Lower leg skin (tissue), 3 donors: ENCODE measurements around the gene SLC2A11.

Experiments used
- POLR2A ChIP-seq, 2 donors: fragments of 450-650 bp; IDR thresholded peaks; one replicate each; pipeline ENCODE4 v1.6.1; 2016 to 2017; ENCODE audit warnings: antibody characterized with exemption in 2 of 2, mild to moderate bottlenecking in 1 of 2, moderate library complexity in 1 of 2
- TF ChIP-seq, protein P1 (sequence below), 3 donors: fragments of 450-650 bp; IDR thresholded peaks; one replicate each; pipeline ENCODE4 v1.5.1; 2016; ENCODE audit warnings: antibody characterized with exemption in 3 of 3, mild to moderate bottlenecking in 3 of 3, moderate library complexity in 2 of 3

DNA sequence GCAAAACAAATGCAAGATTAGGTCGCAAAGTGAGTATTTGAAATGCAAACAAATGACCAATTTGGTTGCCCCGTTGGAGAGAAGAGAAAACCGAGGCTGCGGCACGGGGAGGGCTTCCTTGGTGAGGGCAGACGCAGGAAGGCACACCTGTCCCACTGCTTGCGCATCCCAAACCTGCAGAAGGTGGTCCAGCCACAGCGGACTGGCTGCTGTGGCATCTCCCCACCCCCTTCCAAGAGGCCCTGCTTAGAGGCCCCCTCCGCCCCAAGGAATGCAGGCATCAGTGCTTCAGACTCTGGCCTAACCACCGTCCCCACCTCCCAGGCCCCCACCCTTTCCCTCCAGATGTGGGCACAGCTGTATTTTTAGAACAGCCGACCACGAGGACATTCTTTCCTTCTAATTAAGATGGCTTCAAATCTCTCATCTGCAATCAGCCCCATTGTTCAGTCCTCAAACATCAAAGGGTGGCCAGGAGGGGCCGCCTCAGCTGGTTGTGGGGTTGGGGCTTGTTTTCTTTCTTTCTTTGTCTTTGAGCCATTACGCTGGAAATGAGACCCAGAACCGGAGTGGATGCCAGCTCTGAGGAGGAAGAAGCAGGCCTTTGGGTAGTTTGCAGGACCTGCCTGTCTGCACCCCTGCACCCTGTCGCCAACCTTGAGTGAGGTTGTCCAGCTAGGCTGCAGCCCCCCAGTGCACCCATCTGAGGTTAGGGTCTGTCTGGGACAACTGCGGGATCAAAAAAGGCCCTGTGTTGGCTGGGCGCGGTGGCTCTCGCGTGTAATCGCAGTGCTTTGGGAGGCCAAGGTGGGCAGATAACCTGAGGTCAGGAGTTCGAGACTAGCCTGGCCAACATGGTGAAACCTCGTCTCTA is 9.4 kb upstream of the SLC2A11 start:
- no peak for TF ChIP-seq POLR2A (IDR thresholded peaks at IDR 0.05)
- TF ChIP-seq, protein P1, sequence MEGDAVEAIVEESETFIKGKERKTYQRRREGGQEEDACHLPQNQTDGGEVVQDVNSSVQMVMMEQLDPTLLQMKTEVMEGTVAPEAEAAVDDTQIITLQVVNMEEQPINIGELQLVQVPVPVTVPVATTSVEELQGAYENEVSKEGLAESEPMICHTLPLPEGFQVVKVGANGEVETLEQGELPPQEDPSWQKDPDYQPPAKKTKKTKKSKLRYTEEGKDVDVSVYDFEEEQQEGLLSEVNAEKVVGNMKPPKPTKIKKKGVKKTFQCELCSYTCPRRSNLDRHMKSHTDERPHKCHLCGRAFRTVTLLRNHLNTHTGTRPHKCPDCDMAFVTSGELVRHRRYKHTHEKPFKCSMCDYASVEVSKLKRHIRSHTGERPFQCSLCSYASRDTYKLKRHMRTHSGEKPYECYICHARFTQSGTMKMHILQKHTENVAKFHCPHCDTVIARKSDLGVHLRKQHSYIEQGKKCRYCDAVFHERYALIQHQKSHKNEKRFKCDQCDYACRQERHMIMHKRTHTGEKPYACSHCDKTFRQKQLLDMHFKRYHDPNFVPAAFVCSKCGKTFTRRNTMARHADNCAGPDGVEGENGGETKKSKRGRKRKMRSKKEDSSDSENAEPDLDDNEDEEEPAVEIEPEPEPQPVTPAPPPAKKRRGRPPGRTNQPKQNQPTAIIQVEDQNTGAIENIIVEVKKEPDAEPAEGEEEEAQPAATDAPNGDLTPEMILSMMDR (IDR thresholded peaks at IDR 0.05), result no peak
